SK-N-SH (cell line): ENCODE data around the gene POLR1E. TPM values are rescaled to one million over a fixed set of nuclear protein-coding genes. Genes with fewer than 3 reads are reported as not detected.
"Not testable (repeated sequence)": the region's sequence is repeated elsewhere in the genome, so short reads cannot be mapped to it uniquely, and the experiment has no call there.

ENCODE experiments used
- CTCF ChIA-PET: fragments of 300-600, 350-600 bp; formaldehyde crosslinking; extraction: SDS; loops from one replicate; lab custom pipeline; 2021; lab: Yijun Ruan, JAX
- POLR2A ChIA-PET: fragments of 350-600 bp; sonication (Branson Sonifier 250); formaldehyde crosslinking; extraction: SDS; loops from one replicate; lab custom pipeline; 2020; ENCODE audit warnings: antibody characterized with exemption, inconsistent platforms; lab: Yijun Ruan, JAX
- DNase-seq: peaks from one replicate; pipeline ENCODE4 v3.0.0; 2012
- H2AFZ ChIP-seq: fragments of 200-600 bp; sonication (generic); 2 replicates; pipeline ENCODE4 v1.8.1; 2016; ENCODE audit warnings: antibody characterized with exemption, mild to moderate bottlenecking, low read depth
- H3F3A ChIP-seq: fragments of 200-600 bp; sonication (generic); replicated peaks from 2 replicates; pipeline ENCODE3; 2016; ENCODE audit warnings: antibody characterized with exemption, mild to moderate bottlenecking; ENCODE audit not compliant: insufficient read depth
- H3K27ac ChIP-seq, 2 experiments: fragments of 200-500 bp in 1 of 2; fragments of 200-600 bp in 1 of 2; sonication (Bioruptor generic) in 1 of 2; sonication (generic), shearing (Covaris generic) in 1 of 2; 2 replicates each; pipeline versions ENCODE4 v1.5.1 to v1.6.1; 2014 to 2016; ENCODE audit warnings: low read depth in 2 of 2, inconsistent platforms in 1 of 2, low read length in 1 of 2, mild to moderate bottlenecking in 1 of 2, mixed read lengths in 1 of 2
- H3K27me3 ChIP-seq: fragments of 200-600 bp; sonication (generic), shearing (Covaris generic); 2 replicates; pipeline ENCODE4 v1.6.1; 2016; ENCODE audit warnings: mixed run types; ENCODE audit not compliant: insufficient read depth
- H3K36me3 ChIP-seq, 2 experiments: fragments of 200-500 bp in 1 of 2; fragments of 200-600 bp in 1 of 2; sonication (Bioruptor generic) in 1 of 2; sonication (generic) in 1 of 2; replicated peaks in 1 of 2; 2 replicates each; pipeline versions ENCODE3 to v1.5.1; 2014 to 2016; ENCODE audit warnings: low read length in 1 of 2, mild to moderate bottlenecking in 1 of 2; ENCODE audit not compliant: insufficient read depth in 2 of 2, control insufficient read depth in 1 of 2
- H3K4me1 ChIP-seq, 2 experiments: fragments of 200-500 bp in 1 of 2; fragments of 200-600 bp in 1 of 2; sonication (Bioruptor generic) in 1 of 2; sonication (generic), shearing (Covaris generic) in 1 of 2; 2 replicates each; pipeline versions ENCODE4 v1.5.1 to v1.6.1; 2014 to 2016; ENCODE audit warnings: low read depth in 1 of 2, low read length in 1 of 2, mixed run types in 1 of 2; ENCODE audit not compliant: insufficient read depth in 2 of 2, control insufficient read depth in 1 of 2
- H3K4me2 ChIP-seq: fragments of 200-600 bp; sonication (generic), shearing (Covaris generic); 2 replicates; pipeline ENCODE4 v1.6.1; 2017; ENCODE audit warnings: mixed run types
- H3K4me3 ChIP-seq, 2 experiments: fragments of 200-500 bp in 1 of 2; fragments of 200-600 bp in 1 of 2; sonication (Bioruptor generic) in 1 of 2; sonication (generic), shearing (Covaris generic) in 1 of 2; 2 replicates each; pipeline versions ENCODE4 v1.5.1 to v1.8.1; 2014 to 2016; ENCODE audit warnings: low read depth in 2 of 2, inconsistent platforms in 1 of 2, low read length in 1 of 2, mild to moderate bottlenecking in 1 of 2, mixed read lengths in 1 of 2, moderate library complexity in 1 of 2
- H3K79me2 ChIP-seq: fragments of 200-600 bp; sonication (generic); 2 replicates; pipeline ENCODE4 v1.8.1; 2017; ENCODE audit warnings: mild to moderate bottlenecking; ENCODE audit not compliant: insufficient read depth
- H3K9ac ChIP-seq: fragments of 200-600 bp; sonication (generic); 2 replicates; pipeline ENCODE4 v1.6.1; 2017; ENCODE audit warnings: mixed run types
- H3K9me2 ChIP-seq: fragments of 200-600 bp; sonication (generic); 2 replicates; pipeline ENCODE4 v1.6.1; 2017; ENCODE audit warnings: mixed run types
- H3K9me3 ChIP-seq: fragments of 200-600 bp; sonication (generic); 2 replicates; pipeline ENCODE4 v1.6.1; 2017; ENCODE audit warnings: mixed run types, mild to moderate bottlenecking, moderate library complexity
- H4K20me1 ChIP-seq: fragments of 200-600 bp; sonication (generic); 2 replicates; pipeline ENCODE4 v1.6.1; 2017; ENCODE audit warnings: mild to moderate bottlenecking, mixed run types; ENCODE audit not compliant: insufficient read depth
- MAX ChIP-seq: IDR thresholded peaks from 2 replicates; pipeline ENCODE4 v1.4.0; 2012; ENCODE audit warnings: low read depth
- MXI1 ChIP-seq: IDR thresholded peaks from 2 replicates; pipeline ENCODE4 v1.6.1; 2012; ENCODE audit warnings: mild to moderate bottlenecking, low read depth, low read length, improper control_type of control experiment
- REST ChIP-seq: IDR thresholded peaks from 2 replicates; pipeline ENCODE4 v1.6.1; 2012; ENCODE audit warnings: mild to moderate bottlenecking, low read depth, low read length, moderate library complexity
- SMC3 ChIP-seq: IDR thresholded peaks from 2 replicates; pipeline ENCODE4 v1.6.1; 2012; ENCODE audit warnings: low read depth, low read length, improper control_type of control experiment
- TAF1 ChIP-seq: IDR thresholded peaks from 2 replicates; pipeline ENCODE4 v1.6.1; 2012; ENCODE audit warnings: low read depth, mild to moderate bottlenecking, low read length, moderate library complexity, borderline replicate concordance
- USF2 ChIP-seq: fragments of 150-350 bp; IDR thresholded peaks from 2 replicates; pipeline ENCODE4 v1.6.1; 2017; ENCODE audit warnings: antibody characterized with exemption, low read length, low read depth, borderline replicate concordance
- WGBS: methylation state at CpG from one replicate; pipeline ENCODE4 v1.1.6; 2017; ENCODE audit warnings: low lambda C conversion rate; 5-methylcytosine and 5-hydroxymethylcytosine counted together
- polyA plus RNA-seq, 3 experiments: library from polyadenylated mRNA; depleted of rRNA; stranded (reverse); fragments of >200 nt; gene quantifications; 2 replicates each; pipeline ENCODE4 v1.2.3, GENCODE V29; 2012

POLR1E gene
- polyA plus RNA-seq, 1 of the 3 experiments (the other 2 are of a cell fraction), result 38.8 TPM

GRCh38 chr9:37471942-37472684, 13.6 kb upstream of the POLR1E start (continued):
- TF ChIP-seq REST (peak; percentile 38; the same call in 1 of the 2 replicates), TAF1 (peak; percentile 60; the same call in 1 of the 2 replicates), SMC3 (no peak)

GRCh38 chr9:37473982-37474381, 11.8 kb upstream of the POLR1E start:
- H3K9me2 ChIP-seq, CTCF ChIA-PET, H3K4me2 ChIP-seq, H3K4me3 ChIP-seq, H3K27me3 ChIP-seq, H4K20me1 ChIP-seq, H3K9me3 ChIP-seq, H3K27ac ChIP-seq, H3K4me1 ChIP-seq, H3K79me2 ChIP-seq, POLR2A ChIA-PET, H3K36me3 ChIP-seq, H3K9ac ChIP-seq, H2AFZ ChIP-seq, DNase-seq: not testable (repeated sequence)
- peaks cover 26% of the 10 kb centered on the region for H3F3A ChIP-seq
- WGBS, result 55% methylated on average over 6 of the region's 6 CpGs

- ChIA-PET POLR2A (no interaction called here), CTCF (no interaction called here)
- no peak overlapping the region for H3K27ac ChIP-seq
- no peaks in the 10 kb centered on the region for H3K27me3 ChIP-seq
- H3K4me2 ChIP-seq, result no peak overlapping the region
- H3K9me2 ChIP-seq, result no peaks in the 10 kb centered on the region
- peaks cover 26% of the 10 kb centered on the region for H3F3A ChIP-seq
- H3K9ac ChIP-seq, result no peak overlapping the region
- H3K9me3 ChIP-seq, result peaks cover 9% of the 10 kb centered on the region; the same call in 1 of the 2 replicates
- WGBS, result 33% methylated on average over 3 of the region's 3 CpGs
- H3K4me3 ChIP-seq, result no peak overlapping the region
- TF ChIP-seq USF2 (no peak), MXI1 (no peak), MAX (no peak)
- no peak for DNase-seq
- no peaks in the 10 kb centered on the region for H3K79me2 ChIP-seq
- H3K4me1 ChIP-seq, result no peaks in the 10 kb centered on the region
- H4K20me1 ChIP-seq, result no peaks in the 10 kb centered on the region
- no peaks in the 10 kb centered on the region for H3K36me3 ChIP-seq
- H2AFZ ChIP-seq, result no peak overlapping the region
Observed at GRCh38 chr9:37474438-37474837, 11.3 kb upstream of the POLR1E start.
